Peyer's patch (tissue), 4 donors: ENCODE data around the gene DNAJB6. TPM values are rescaled to one million over a fixed set of nuclear protein-coding genes. Genes with fewer than 3 reads are reported as not detected.

Experiments used
- DNase-seq, 3 donors: peaks; one replicate each; pipeline ENCODE4 v3.0.0-alpha.2; 2017 to 2019
- H3K27ac ChIP-seq, 4 donors: fragments of 200-600 bp; sonication (generic); one replicate each; pipeline ENCODE4 v1.5.1; 2016 to 2019
- H3K27me3 ChIP-seq, 2 donors: fragments of 200-600 bp; sonication (generic); one replicate each; pipeline ENCODE4 v1.5.1; 2019
- H3K36me3 ChIP-seq, 3 donors: fragments of 200-600 bp; sonication (generic); one replicate each; pipeline ENCODE4 v1.5.1; 2016 to 2019
- H3K4me1 ChIP-seq, 4 donors: fragments of 200-600 bp; sonication (generic); one replicate each; pipeline ENCODE4 v1.5.1; 2016 to 2019
- H3K4me3 ChIP-seq, 4 donors: fragments of 200-600 bp; sonication (generic); 1 replicate in 3 of 4; 2 replicates in 1 of 4; pipeline ENCODE4 v1.5.1; 2016 to 2019; ENCODE audit warnings: mild to moderate bottlenecking in 1 of 4
- H3K9me3 ChIP-seq, 4 donors: fragments of 200-600 bp; sonication (generic); one replicate each; pipeline ENCODE4 v1.5.1; 2016 to 2019; ENCODE audit warnings: mild to moderate bottlenecking in 1 of 4
- POLR2A ChIP-seq, 2 donors: fragments of 450-650 bp; IDR thresholded peaks; one replicate each; pipeline ENCODE4 v1.5.1; 2017; ENCODE audit warnings: antibody characterized with exemption in 2 of 2, mild to moderate bottlenecking in 2 of 2, moderate library complexity in 2 of 2
- total RNA-seq, 4 donors: library from RNA; depleted of rRNA; stranded (reverse); fragments of >200 nt; gene quantifications; one replicate each; pipeline ENCODE4 v1.1.0, GENCODE V29; 2016
- TF ChIP-seq, protein P1 (sequence below), 6 experiments: fragments of 450-650 bp in 4 of 6; fragments of 200-600 bp in 2 of 6; sonication (generic) in 1 of 6; IDR thresholded peaks; one replicate each; pipeline ENCODE4 v1.5.1; 2017 to 2019; ENCODE audit warnings: antibody characterized with exemption in 6 of 6, mild to moderate bottlenecking in 3 of 6, moderate library complexity in 1 of 6

Gene DNAJB6
- total RNA-seq, 4 donors from 2014 or later: 47.1 to 129 (median 61.3) TPM

- no peaks in the 10 kb centered on the region for H3K27me3 ChIP-seq
- H3K9me3 ChIP-seq: no peaks in the 10 kb centered on the region
- no peak for DNase-seq
- TF ChIP-seq, protein P1, sequence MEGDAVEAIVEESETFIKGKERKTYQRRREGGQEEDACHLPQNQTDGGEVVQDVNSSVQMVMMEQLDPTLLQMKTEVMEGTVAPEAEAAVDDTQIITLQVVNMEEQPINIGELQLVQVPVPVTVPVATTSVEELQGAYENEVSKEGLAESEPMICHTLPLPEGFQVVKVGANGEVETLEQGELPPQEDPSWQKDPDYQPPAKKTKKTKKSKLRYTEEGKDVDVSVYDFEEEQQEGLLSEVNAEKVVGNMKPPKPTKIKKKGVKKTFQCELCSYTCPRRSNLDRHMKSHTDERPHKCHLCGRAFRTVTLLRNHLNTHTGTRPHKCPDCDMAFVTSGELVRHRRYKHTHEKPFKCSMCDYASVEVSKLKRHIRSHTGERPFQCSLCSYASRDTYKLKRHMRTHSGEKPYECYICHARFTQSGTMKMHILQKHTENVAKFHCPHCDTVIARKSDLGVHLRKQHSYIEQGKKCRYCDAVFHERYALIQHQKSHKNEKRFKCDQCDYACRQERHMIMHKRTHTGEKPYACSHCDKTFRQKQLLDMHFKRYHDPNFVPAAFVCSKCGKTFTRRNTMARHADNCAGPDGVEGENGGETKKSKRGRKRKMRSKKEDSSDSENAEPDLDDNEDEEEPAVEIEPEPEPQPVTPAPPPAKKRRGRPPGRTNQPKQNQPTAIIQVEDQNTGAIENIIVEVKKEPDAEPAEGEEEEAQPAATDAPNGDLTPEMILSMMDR (IDR thresholded peaks at IDR 0.05): no peak
- TF ChIP-seq POLR2A (IDR thresholded peaks at IDR 0.05): no peak
- H3K4me3 ChIP-seq: no peak overlapping the region
- H3K4me1 ChIP-seq: peaks cover 2 to 6% (median 4%) of the 10 kb centered on the region in 4 donors
- no peaks in the 10 kb centered on the region for H3K36me3 ChIP-seq
- H3K27ac ChIP-seq: no peak overlapping the region
Observed at GRCh38 chr7:157427811-157428553, 91.2 kb downstream of the DNAJB6 start.

DNA sequence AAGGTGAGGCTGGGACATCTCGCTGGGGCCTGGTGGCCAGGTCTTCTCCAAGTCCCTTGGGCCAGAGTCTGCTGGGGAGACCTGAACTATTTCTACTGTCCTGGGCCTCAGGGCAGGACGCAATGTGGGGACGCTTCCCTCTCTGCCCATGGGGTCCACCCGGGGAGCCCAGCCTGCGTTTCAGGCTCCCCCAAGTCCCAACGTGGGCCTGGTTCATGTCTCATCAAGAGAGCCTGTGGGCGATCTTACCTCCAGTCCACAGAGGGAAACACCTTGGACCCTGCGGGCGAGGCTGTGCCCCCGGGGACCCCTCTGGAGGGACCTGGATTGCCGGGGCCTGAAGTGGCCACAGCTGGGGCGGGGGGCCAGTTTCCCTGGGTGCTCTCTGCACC lies 91.7 kb downstream of the DNAJB6 start:
- no peak for TF ChIP-seq POLR2A (IDR thresholded peaks at IDR 0.05)
- TF ChIP-seq, protein P1 (IDR thresholded peaks at IDR 0.05): no peak
- no peak for DNase-seq
- H3K36me3 ChIP-seq: no peaks in the 10 kb centered on the region
- H3K4me3 ChIP-seq: no peak overlapping the region
- no peaks in the 10 kb centered on the region for H3K27me3 ChIP-seq
- peaks cover 2 to 6% (median 4%) of the 10 kb centered on the region in 4 donors for H3K4me1 ChIP-seq
- H3K9me3 ChIP-seq: no peaks in the 10 kb centered on the region
- no peak overlapping the region for H3K27ac ChIP-seq

DNA sequence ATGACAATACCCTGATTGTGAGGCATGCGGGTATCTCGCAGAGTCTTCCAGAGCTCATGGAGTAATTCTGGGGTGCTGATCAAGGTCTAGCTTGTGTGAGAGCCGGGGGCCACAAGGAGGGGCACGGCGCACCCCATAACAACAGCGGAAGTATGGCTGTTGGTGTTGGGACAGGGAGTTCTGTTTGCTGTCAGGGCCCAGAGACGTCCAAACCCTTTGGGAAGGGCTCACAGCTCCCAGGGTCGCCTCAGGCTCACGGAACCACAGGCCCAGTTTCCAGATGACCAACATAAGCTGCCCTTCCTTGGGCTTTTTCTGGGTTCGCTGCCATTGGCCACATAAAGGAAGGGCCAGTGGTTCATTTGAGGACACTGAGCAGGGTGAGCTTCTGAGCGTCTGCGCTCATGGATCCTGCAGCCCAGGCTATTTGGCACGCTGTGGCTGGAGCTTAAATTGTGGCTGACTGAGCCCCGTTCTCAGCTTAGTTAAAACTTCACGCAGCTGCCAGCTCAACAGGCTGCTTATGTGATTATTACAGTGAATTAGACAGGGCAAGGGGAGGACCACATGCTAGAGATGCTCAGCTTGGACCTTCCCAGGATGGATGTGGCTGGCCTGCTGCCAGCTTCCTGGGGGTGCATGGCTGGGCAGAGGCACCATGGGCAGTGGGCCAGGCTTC lies 92.3 kb downstream of the DNAJB6 start:
- Histone ChIP-seq H3K4me1 (peaks cover 2 to 6% (median 4%) of the 10 kb centered on the region in 4 donors), H3K27ac (no peak overlapping the region), H3K36me3 (no peaks in the 10 kb centered on the region), H3K9me3 (no peaks in the 10 kb centered on the region), H3K4me3 (no peak overlapping the region), H3K27me3 (no peaks in the 10 kb centered on the region)
- TF ChIP-seq POLR2A (IDR thresholded peaks at IDR 0.05): no peak
- no peak for DNase-seq

DNA sequence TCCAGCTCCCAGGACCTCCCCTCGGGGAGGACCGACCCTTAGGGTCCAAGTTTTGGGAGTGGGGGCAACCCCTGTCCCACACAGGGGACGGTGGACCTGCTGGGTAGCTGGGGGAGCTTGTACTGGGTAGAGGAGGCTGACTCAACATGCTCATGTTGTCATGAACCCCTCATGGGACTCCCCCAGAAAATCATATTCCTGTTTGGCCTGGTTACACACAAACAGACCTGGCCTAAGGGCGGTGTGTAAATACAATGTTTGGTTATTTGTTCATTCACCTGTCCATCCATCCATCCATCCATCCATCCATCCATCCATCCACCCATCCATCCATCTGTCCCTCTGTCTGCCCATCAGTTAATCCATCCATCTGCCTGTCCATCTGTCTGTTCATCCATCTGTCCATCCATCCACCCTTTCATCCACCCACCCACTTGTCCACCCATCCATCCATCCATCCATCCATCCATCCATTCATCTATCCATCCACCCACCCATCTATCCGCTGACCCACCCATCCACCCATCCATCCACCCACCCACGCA lies 92.9 kb downstream of the DNAJB6 start:
- Histone ChIP-seq H3K27me3 (no peaks in the 10 kb centered on the region), H3K36me3 (no peaks in the 10 kb centered on the region), H3K27ac (no peak overlapping the region), H3K4me1 (peaks cover 2 to 6% (median 4%) of the 10 kb centered on the region in 4 donors), H3K9me3 (no peaks in the 10 kb centered on the region), H3K4me3 (no peak overlapping the region)
- DNase-seq: no peak
- TF ChIP-seq POLR2A (IDR thresholded peaks at IDR 0.05): no peak
- TF ChIP-seq, protein P1 (IDR thresholded peaks at IDR 0.05): no peak

DNA sequence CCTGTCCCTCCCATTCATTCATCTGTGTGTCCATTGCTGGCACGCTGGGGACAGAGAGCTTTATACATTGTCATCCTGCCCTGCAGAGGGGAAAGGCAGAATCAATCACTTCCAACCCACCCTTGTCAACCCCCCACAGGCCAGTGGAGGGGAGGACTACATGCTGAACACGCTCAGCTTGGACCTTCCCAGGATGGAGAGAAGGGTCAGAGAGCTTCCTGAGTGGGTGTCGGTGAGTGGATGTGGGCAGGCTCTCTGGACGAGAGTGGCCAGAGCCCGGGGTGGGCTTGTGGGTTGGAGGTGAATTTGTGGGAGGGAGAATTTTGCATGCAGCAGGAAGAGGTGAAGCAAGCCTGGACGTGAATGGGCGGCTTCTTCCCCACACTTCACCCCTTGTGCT lies 93.9 kb downstream of the DNAJB6 start:
- no peak for DNase-seq
- TF ChIP-seq, protein P1 (IDR thresholded peaks at IDR 0.05): no peak
- no peak for TF ChIP-seq POLR2A (IDR thresholded peaks at IDR 0.05)
- Histone ChIP-seq H3K36me3 (no peaks in the 10 kb centered on the region), H3K27me3 (no peaks in the 10 kb centered on the region), H3K9me3 (no peaks in the 10 kb centered on the region), H3K27ac (no peak overlapping the region), H3K4me3 (no peak overlapping the region), H3K4me1 (peaks cover 2 to 6% (median 4%) of the 10 kb centered on the region in 4 donors)
